ENCODE results near the gene DNM2.

- no peak for TF ChIP-seq POLR2A (IDR thresholded peaks at IDR 0.05; ENCODE audit: low read length)
- TF ChIP-seq CTCF (IDR thresholded peaks at IDR 0.05), result no peak
- TF ChIP-seq REST (IDR thresholded peaks at IDR 0.05), result no peak
- TF ChIP-seq MAX (IDR thresholded peaks at IDR 0.05), result no peak
- TF ChIP-seq CHD4 (IDR thresholded peaks at IDR 0.05; ENCODE audit: borderline replicate concordance), result no peak
- no peak for TF ChIP-seq ELK1 (IDR thresholded peaks at IDR 0.05; ENCODE audit: low read depth, low read length)
Observed at GRCh38 chr19:10712045-10712444, 5.8 kb upstream of the DNM2 start.
